Measurements from ENCODE around the gene EHD2. TPM values are rescaled to one million over a fixed set of nuclear protein-coding genes. Genes with fewer than 3 reads are reported as not detected.

Gene EHD2, protein sequence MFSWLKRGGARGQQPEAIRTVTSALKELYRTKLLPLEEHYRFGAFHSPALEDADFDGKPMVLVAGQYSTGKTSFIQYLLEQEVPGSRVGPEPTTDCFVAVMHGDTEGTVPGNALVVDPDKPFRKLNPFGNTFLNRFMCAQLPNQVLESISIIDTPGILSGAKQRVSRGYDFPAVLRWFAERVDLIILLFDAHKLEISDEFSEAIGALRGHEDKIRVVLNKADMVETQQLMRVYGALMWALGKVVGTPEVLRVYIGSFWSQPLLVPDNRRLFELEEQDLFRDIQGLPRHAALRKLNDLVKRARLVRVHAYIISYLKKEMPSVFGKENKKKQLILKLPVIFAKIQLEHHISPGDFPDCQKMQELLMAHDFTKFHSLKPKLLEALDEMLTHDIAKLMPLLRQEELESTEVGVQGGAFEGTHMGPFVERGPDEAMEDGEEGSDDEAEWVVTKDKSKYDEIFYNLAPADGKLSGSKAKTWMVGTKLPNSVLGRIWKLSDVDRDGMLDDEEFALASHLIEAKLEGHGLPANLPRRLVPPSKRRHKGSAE
- total RNA-seq (2021; ENCODE audit: unreplicated experiment) (60.5 TPM), Bru-seq, nascent RNA (percentile 72 among the genes with signal in this experiment), BruChase-seq, experiment 1, labeled RNA remaining after a 6-hour chase (percentile 87 among the genes with signal in this experiment), BruChase-seq, experiment 2, labeled RNA remaining after a 2-hour chase (percentile 87 among the genes with signal in this experiment)
- 66.6 and 71.3 TPM in 2 replicates for polyA plus RNA-seq (2012)
- long read RNA-seq, partial matches to known transcripts, result 3 of 26 reads
- long read RNA-seq, other reads (novel, unspliced or antisense), result 22 of 26 reads

GRCh38 chr19:47713046-47714021 is at the start of gene EHD2:
EHD2 (plus strand) TSS chr19:47713422; CDS start chr19:47716613, 3,191 bp downstream.
- H3K9ac ChIP-seq (ENCODE audit: low read length), result peak within 1 kb of the TSS; percentile 89
- ChIA-PET CTCF (interaction anchor here (0.5 to 5.2 kb wide), 21 partner anchors 9 to 404 kb away, joined by 3 to 68 read pairs (median 5); partner anchors contain the start of gene NOP53), RAD21 (ENCODE audit: low non-redundant PET in 1 of 2, low total read pairs in 2 of 2, uncharacterized antibody in 2 of 2, unreplicated experiment in 2 of 2) (interaction anchor here (0.6 to 1.8 kb wide), 5 partner anchors 16 to 105 kb away, joined by 3 to 16 read pairs (median 7); no protein-coding TSS in a partner anchor), POLR2A (interaction anchor here (0.6 to 3.5 kb wide), 7 partner anchors 9 to 285 kb away, joined by 3 to 32 read pairs (median 3); partner anchors contain the start of gene NOP53)
- peak; percentile 92 for ATAC-seq
- peak within 1 kb of the TSS; percentile 93 for H3K27ac ChIP-seq (ENCODE audit: low read depth, low read length)
- H3K9me3 ChIP-seq (ENCODE audit: control insufficient read depth in 1 of 2, insufficient read depth in 1 of 2, low read depth in 1 of 2, low read length in 2 of 2), result no peaks in the 10 kb centered on the region
- H3K9me2 ChIP-seq (ENCODE audit: insufficient read depth), result no peaks in the 10 kb centered on the region
- BruUV-seq (replicated peaks), result no TSS peak
- peak within 1 kb of the TSS; percentile 89 for H3K4me2 ChIP-seq (ENCODE audit: low read length)
- H2AFZ ChIP-seq (ENCODE audit: low read depth, low read length, poor library complexity, severe bottlenecking), result no peak within 1 kb of the TSS
- H3K36me3 ChIP-seq (ENCODE audit: control insufficient read depth in 1 of 2, insufficient read depth in 2 of 2, low read length in 2 of 2), result peaks cover 3 to 12% of the 10 kb centered on the region in 2 experiments; a peak in 1 of 4 replicates
- no peak for DNase-seq (ENCODE audit: low read depth, low spot score)
- TF ChIP-seq ZFX (IDR thresholded peaks at IDR 0.05) (peak; percentile 24; the same call in 1 of the 2 replicates), EGR1 (IDR thresholded peaks at IDR 0.05; ENCODE audit: low read depth) (peak; percentile 49; the same call in 1 of the 2 replicates), MAX (IDR thresholded peaks at IDR 0.05) (0 out of 2 replicates have a peak, but pooled peaks have one; percentile 23), CTCF (IDR thresholded peaks at IDR 0.05 in 2 of 3, conservative IDR thresholded peaks at IDR 0.05 in 1 of 3; ENCODE audit: borderline replicate concordance in 1 of 3, insufficient read depth in 1 of 3, low read depth in 2 of 3, low read length in 2 of 3) (peak; percentile 83 to 95 (median 90)), POLR2A (IDR thresholded peaks at IDR 0.05; ENCODE audit: borderline replicate concordance, extremely low read depth, insufficient read depth, insufficient read length) (peak; percentile 37), ZNF274 (IDR thresholded peaks at IDR 0.05; ENCODE audit: low read depth, low read length) (no peak), CBX3 (IDR thresholded peaks at IDR 0.05; ENCODE audit: low read depth) (peak; percentile 62; the same call in 1 of the 2 replicates), SIN3A (IDR thresholded peaks at IDR 0.05; ENCODE audit: low read depth) (no peak), POLR2AphosphoS5 (IDR thresholded peaks at IDR 0.05; ENCODE audit: low read depth, low read length) (peak; percentile 93), RAD21 (IDR thresholded peaks at IDR 0.05; ENCODE audit: low read depth) (peak; percentile 99)
- no peaks in the 10 kb centered on the region for H3K27me3 ChIP-seq (ENCODE audit: insufficient read depth, low read length)
- peak within 1 kb of the TSS; percentile 74 to 97 for H3K4me3 ChIP-seq (replicated peaks in 1 of 2; ENCODE audit: low read depth in 1 of 2, low read length in 2 of 2)
- H3K79me2 ChIP-seq (ENCODE audit: insufficient read depth, low read length), result peaks cover 44% of the 10 kb centered on the region
- no peaks in the 10 kb centered on the region for H4K20me1 ChIP-seq (ENCODE audit: insufficient read depth)
- H3K4me1 ChIP-seq (ENCODE audit: control insufficient read depth in 1 of 2, insufficient read depth in 2 of 2, low read length in 2 of 2), result peaks cover 5 to 17% of the 10 kb centered on the region in 2 experiments; a peak in 3 of 4 replicates
- intact Hi-C loops (cut with micrococcal nuclease), result loop anchor here (1.0 to 2.0 kb wide), 2 partner anchors 30 to 75 kb away; no protein-coding TSS in a partner anchor

Measured in HCT116 (cell line).